ENCODE measurements around the gene ABHD16A.

The ABHD16A gene

DNA sequence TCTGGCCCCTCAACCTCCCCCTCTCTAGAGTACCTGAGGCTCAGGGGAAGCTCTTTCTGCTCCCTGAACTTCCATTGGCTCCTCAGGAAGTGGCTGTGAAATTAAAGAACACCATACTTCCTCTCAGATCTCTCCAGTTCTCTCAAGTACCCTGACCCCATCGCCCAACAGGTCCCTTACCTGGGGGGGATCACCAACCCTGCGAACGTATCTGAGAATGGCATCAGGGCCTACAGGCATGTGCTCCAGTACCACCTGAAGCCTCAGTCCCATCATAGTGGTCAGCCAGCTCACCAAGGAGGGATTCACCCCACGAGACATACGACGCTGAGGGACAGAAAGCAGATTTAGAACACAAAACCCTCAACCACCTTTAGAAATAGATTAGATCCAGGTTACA is 62.5 kb downstream of the ABHD16A start:
- no peak overlapping the region for H3K4me3 ChIP-seq (ENCODE audit: low read depth, low read length)
- no peaks in the 10 kb centered on the region for H3K27me3 ChIP-seq (ENCODE audit: insufficient read depth, low read depth, severe bottlenecking)
- H3K9me3 ChIP-seq (ENCODE audit: severe bottlenecking), result no peaks in the 10 kb centered on the region
- no peak for DNase-seq
- no peak overlapping the region; the same call in 1 of the 2 replicates for H3K27ac ChIP-seq
- H3K36me3 ChIP-seq, result peaks cover 96% of the 10 kb centered on the region
- TF ChIP-seq, protein P1, sequence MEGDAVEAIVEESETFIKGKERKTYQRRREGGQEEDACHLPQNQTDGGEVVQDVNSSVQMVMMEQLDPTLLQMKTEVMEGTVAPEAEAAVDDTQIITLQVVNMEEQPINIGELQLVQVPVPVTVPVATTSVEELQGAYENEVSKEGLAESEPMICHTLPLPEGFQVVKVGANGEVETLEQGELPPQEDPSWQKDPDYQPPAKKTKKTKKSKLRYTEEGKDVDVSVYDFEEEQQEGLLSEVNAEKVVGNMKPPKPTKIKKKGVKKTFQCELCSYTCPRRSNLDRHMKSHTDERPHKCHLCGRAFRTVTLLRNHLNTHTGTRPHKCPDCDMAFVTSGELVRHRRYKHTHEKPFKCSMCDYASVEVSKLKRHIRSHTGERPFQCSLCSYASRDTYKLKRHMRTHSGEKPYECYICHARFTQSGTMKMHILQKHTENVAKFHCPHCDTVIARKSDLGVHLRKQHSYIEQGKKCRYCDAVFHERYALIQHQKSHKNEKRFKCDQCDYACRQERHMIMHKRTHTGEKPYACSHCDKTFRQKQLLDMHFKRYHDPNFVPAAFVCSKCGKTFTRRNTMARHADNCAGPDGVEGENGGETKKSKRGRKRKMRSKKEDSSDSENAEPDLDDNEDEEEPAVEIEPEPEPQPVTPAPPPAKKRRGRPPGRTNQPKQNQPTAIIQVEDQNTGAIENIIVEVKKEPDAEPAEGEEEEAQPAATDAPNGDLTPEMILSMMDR (IDR thresholded peaks at IDR 0.05; ENCODE audit: low read depth, low read length), result no peak

- TF ChIP-seq, protein P1 (IDR thresholded peaks at IDR 0.05; ENCODE audit: low read depth, low read length), result no peak
- Histone ChIP-seq H3K27me3 (ENCODE audit: insufficient read depth, low read depth, severe bottlenecking) (no peaks in the 10 kb centered on the region), H3K36me3 (peaks cover 96% of the 10 kb centered on the region), H3K27ac (peak overlapping the region; percentile 33), H3K4me3 (ENCODE audit: low read depth, low read length) (no peak overlapping the region), H3K9me3 (ENCODE audit: severe bottlenecking) (no peaks in the 10 kb centered on the region)
- peak; percentile 68 for DNase-seq
Observed at GRCh38 chr6:31639449-31639861, 63.7 kb downstream of the ABHD16A start.

- H3K36me3 ChIP-seq, result peaks cover 96% of the 10 kb centered on the region
- no peak overlapping the region for H3K4me3 ChIP-seq (ENCODE audit: low read depth, low read length)
- TF ChIP-seq, protein P1 (IDR thresholded peaks at IDR 0.05; ENCODE audit: low read depth, low read length), result no peak
- H3K27ac ChIP-seq, result peak overlapping the region; percentile 33
- H3K27me3 ChIP-seq (ENCODE audit: insufficient read depth, low read depth, severe bottlenecking), result no peaks in the 10 kb centered on the region
- H3K9me3 ChIP-seq (ENCODE audit: severe bottlenecking), result no peaks in the 10 kb centered on the region
- DNase-seq, result no peak
Observed at GRCh38 chr6:31639043-31639442, 64.1 kb downstream of the ABHD16A start.

All from WERI-Rb-1 (cell line).